ENCODE measurements around the gene ADISSP. TPM values are rescaled to one million over a fixed set of nuclear protein-coding genes. Genes with fewer than 3 reads are reported as not detected.

ADISSP gene
- total RNA-seq, 5 donors from 2014 or later (not counting 1 experiment from before 2014, with no cell fraction given): 16.2 to 28.7 (median 22.6) TPM

GRCh38 chr20:3751305-3751674 lies 16.3 kb downstream of the ADISSP start:
- peaks cover 0 to 18% of the 10 kb centered on the region in 2 donors for H3K27me3 Mint-ChIP-seq
- Histone ChIP-seq H3K4me3 (ENCODE audit: control insufficient read depth in 1 of 2, extremely low read depth in 1 of 2, low read length in 1 of 2) (no peak overlapping the region), H3K27ac (ENCODE audit: low read length) (no peak overlapping the region), H3K27me3 (replicated peaks in 1 of 2; ENCODE audit: control insufficient read depth in 2 of 2, extremely low read depth in 1 of 2, insufficient read depth in 2 of 2, low read length in 1 of 2) (peaks cover 0 to 44% of the 10 kb centered on the region in 2 experiments), H3K4me1 (ENCODE audit: control insufficient read depth in 1 of 2, extremely low read depth in 1 of 2, insufficient read depth in 2 of 2, low read length in 2 of 2) (no peaks in the 10 kb centered on the region), H3K36me3 (ENCODE audit: control insufficient read depth in 2 of 2, extremely low read depth in 1 of 2, insufficient read depth in 1 of 2, low read length in 1 of 2) (peaks cover 4 to 6% of the 10 kb centered on the region in 2 donors), H3K9me3 (no peaks in the 10 kb centered on the region)
- H3K4me3 Mint-ChIP-seq: peak overlapping the region in 2 of 3 donors; percentile 53 to 58
- WGBS (ENCODE audit: insufficient coverage): 93% methylated on average over 20 of the region's 31 CpGs
- H3K9me3 Mint-ChIP-seq: no peaks in the 10 kb centered on the region
- no peak overlapping the region for H3K27ac Mint-ChIP-seq
- POLR2A ChIA-PET: no interaction called here
- CTCF ChIA-PET: interaction anchor here in 1 of 2 donors (1.0 kb wide), 1 partner anchor 69 kb away, joined by 3 read pairs; the partner anchor contains the start of gene AP5S1
- no peak for ATAC-seq (replicated peaks in 1 of 4)
- no peak for DNase-seq
- H3K4me1 Mint-ChIP-seq: peaks cover 6 to 16% (median 14%) of the 10 kb centered on the region in 3 donors
- no peaks in the 10 kb centered on the region for H3K36me3 Mint-ChIP-seq

GRCh38 chr20:3749689-3750531 lies 17.6 kb downstream of the ADISSP start:
- Histone ChIP-seq H3K4me1 (ENCODE audit: control insufficient read depth in 1 of 2, extremely low read depth in 1 of 2, insufficient read depth in 2 of 2, low read length in 2 of 2) (peaks cover 0 to 8% of the 10 kb centered on the region in 2 experiments), H3K4me3 (ENCODE audit: control insufficient read depth in 1 of 2, extremely low read depth in 1 of 2, low read length in 1 of 2) (no peak overlapping the region), H3K27me3 (replicated peaks in 1 of 2; ENCODE audit: control insufficient read depth in 2 of 2, extremely low read depth in 1 of 2, insufficient read depth in 2 of 2, low read length in 1 of 2) (peaks cover 0 to 57% of the 10 kb centered on the region in 2 experiments), H3K27ac (ENCODE audit: low read length) (no peak overlapping the region), H3K9me3 (no peaks in the 10 kb centered on the region), H3K36me3 (ENCODE audit: control insufficient read depth in 2 of 2, extremely low read depth in 1 of 2, insufficient read depth in 1 of 2, low read length in 1 of 2) (no peaks in the 10 kb centered on the region)
- POLR2A ChIA-PET: interaction anchor here in 1 of 2 donors (0.5 to 0.6 kb wide), 4 partner anchors 16 to 179 kb away, joined by 3 to 10 read pairs (median 3); no protein-coding TSS in a partner anchor
- ATAC-seq (replicated peaks in 1 of 4): peak in 1 of 4 experiments; percentile 13
- WGBS (ENCODE audit: insufficient coverage): 69% methylated on average over 61 of the region's 72 CpGs
- H3K9me3 Mint-ChIP-seq: no peaks in the 10 kb centered on the region
- peak overlapping the region in 1 of 3 donors; percentile 53 for H3K4me3 Mint-ChIP-seq
- H3K36me3 Mint-ChIP-seq: no peaks in the 10 kb centered on the region
- H3K27ac Mint-ChIP-seq: no peak overlapping the region
- peaks cover 0 to 23% of the 10 kb centered on the region in 2 donors for H3K27me3 Mint-ChIP-seq
- DNase-seq: peak in 12 of 35 experiments; percentile 12 to 46 (median 18)
- H3K4me1 Mint-ChIP-seq: peaks cover 10 to 22% (median 20%) of the 10 kb centered on the region in 3 donors
- CTCF ChIA-PET: interaction anchor here (1.0 kb wide), 2 partner anchors 71 to 73 kb away, joined by 3 read pairs; partner anchors contain the start of gene AP5S1 (in 1 of the 2)

GRCh38 chr20:3749087-3749688 lies 18.4 kb downstream of the ADISSP start:
- no peak overlapping the region for H3K4me3 Mint-ChIP-seq
- H3K27me3 Mint-ChIP-seq: peaks cover 0 to 24% of the 10 kb centered on the region in 2 donors
- H3K4me1 ChIP-seq (ENCODE audit: control insufficient read depth in 1 of 2, extremely low read depth in 1 of 2, insufficient read depth in 2 of 2, low read length in 2 of 2): peaks cover 0 to 13% of the 10 kb centered on the region in 2 experiments
- 51% methylated on average over 4 of the region's 24 CpGs for WGBS (ENCODE audit: insufficient coverage)
- no peaks in the 10 kb centered on the region for H3K9me3 ChIP-seq
- no peak overlapping the region for H3K27ac ChIP-seq (ENCODE audit: low read length)
- H3K4me1 Mint-ChIP-seq: peaks cover 13 to 29% (median 26%) of the 10 kb centered on the region in 3 donors
- H3K36me3 Mint-ChIP-seq: no peaks in the 10 kb centered on the region
- ATAC-seq (replicated peaks in 1 of 4) (no peak), DNase-seq (no peak)
- no peak overlapping the region for H3K4me3 ChIP-seq (ENCODE audit: control insufficient read depth in 1 of 2, extremely low read depth in 1 of 2, low read length in 1 of 2)
- H3K36me3 ChIP-seq (ENCODE audit: control insufficient read depth in 2 of 2, extremely low read depth in 1 of 2, insufficient read depth in 1 of 2, low read length in 1 of 2): no peaks in the 10 kb centered on the region
- ChIA-PET CTCF (interaction anchor here in 1 of 2 donors (1.0 kb wide), 1 partner anchor 72 kb away, joined by 3 read pairs; no protein-coding TSS in a partner anchor), POLR2A (interaction anchor here in 1 of 2 donors (0.5 kb wide), 1 partner anchor 180 kb away, joined by 3 read pairs; no protein-coding TSS in a partner anchor)
- no peaks in the 10 kb centered on the region for H3K9me3 Mint-ChIP-seq
- peaks cover 0 to 61% of the 10 kb centered on the region in 2 experiments for H3K27me3 ChIP-seq (replicated peaks in 1 of 2; ENCODE audit: control insufficient read depth in 2 of 2, extremely low read depth in 1 of 2, insufficient read depth in 2 of 2, low read length in 1 of 2)
- no peak overlapping the region for H3K27ac Mint-ChIP-seq

GRCh38 chr20:3748073-3748472 lies 19.5 kb downstream of the ADISSP start:
- ATAC-seq (replicated peaks in 1 of 4): no peak
- ChIA-PET CTCF (no interaction called here), POLR2A (no interaction called here)
- no peak overlapping the region for H3K4me3 ChIP-seq (ENCODE audit: control insufficient read depth in 1 of 2, extremely low read depth in 1 of 2, low read length in 1 of 2)
- no peak overlapping the region for H3K27ac Mint-ChIP-seq
- H3K27ac ChIP-seq (ENCODE audit: low read length): no peak overlapping the region
- H3K4me3 Mint-ChIP-seq: no peak overlapping the region
- peaks cover 0 to 24% of the 10 kb centered on the region in 2 donors for H3K27me3 Mint-ChIP-seq
- no peaks in the 10 kb centered on the region for H3K36me3 ChIP-seq (ENCODE audit: control insufficient read depth in 2 of 2, extremely low read depth in 1 of 2, insufficient read depth in 1 of 2, low read length in 1 of 2)
- H3K27me3 ChIP-seq (replicated peaks in 1 of 2; ENCODE audit: control insufficient read depth in 2 of 2, extremely low read depth in 1 of 2, insufficient read depth in 2 of 2, low read length in 1 of 2): peaks cover 0 to 61% of the 10 kb centered on the region in 2 experiments
- no peak for DNase-seq
- no peaks in the 10 kb centered on the region for H3K9me3 ChIP-seq
- H3K4me1 ChIP-seq (ENCODE audit: control insufficient read depth in 1 of 2, extremely low read depth in 1 of 2, insufficient read depth in 2 of 2, low read length in 2 of 2): peaks cover 0 to 13% of the 10 kb centered on the region in 2 experiments
- H3K4me1 Mint-ChIP-seq: peaks cover 12 to 28% (median 24%) of the 10 kb centered on the region in 3 donors
- H3K36me3 Mint-ChIP-seq: no peaks in the 10 kb centered on the region
- no peaks in the 10 kb centered on the region for H3K9me3 Mint-ChIP-seq
- 100% methylated on average over 2 of the region's 16 CpGs for WGBS (ENCODE audit: insufficient coverage)

- Histone ChIP-seq H3K27ac (ENCODE audit: low read length) (no peak overlapping the region), H3K27me3 (replicated peaks in 1 of 2; ENCODE audit: control insufficient read depth in 2 of 2, extremely low read depth in 1 of 2, insufficient read depth in 2 of 2, low read length in 1 of 2) (peaks cover 0 to 58% of the 10 kb centered on the region in 2 experiments), H3K9me3 (no peaks in the 10 kb centered on the region), H3K36me3 (ENCODE audit: control insufficient read depth in 2 of 2, extremely low read depth in 1 of 2, insufficient read depth in 1 of 2, low read length in 1 of 2) (no peaks in the 10 kb centered on the region), H3K4me1 (ENCODE audit: control insufficient read depth in 1 of 2, extremely low read depth in 1 of 2, insufficient read depth in 2 of 2, low read length in 2 of 2) (peaks cover 0 to 13% of the 10 kb centered on the region in 2 experiments), H3K4me3 (ENCODE audit: control insufficient read depth in 1 of 2, extremely low read depth in 1 of 2, low read length in 1 of 2) (no peak overlapping the region)
- Mint-ChIP-seq H3K27ac (peak overlapping the region in 1 of 2 donors; percentile 11), H3K36me3 (no peaks in the 10 kb centered on the region), H3K9me3 (no peaks in the 10 kb centered on the region), H3K4me1 (peaks cover 11 to 23% (median 18%) of the 10 kb centered on the region in 3 donors), H3K4me3 (peak overlapping the region in 1 of 3 donors; percentile 34), H3K27me3 (peaks cover 0 to 24% of the 10 kb centered on the region in 2 donors)
- no CpG with 5 or more reads among the region's 2 CpGs for WGBS (ENCODE audit: insufficient coverage)
- DNase-seq (no peak), ATAC-seq (replicated peaks in 1 of 4) (no peak)
- POLR2A ChIA-PET: no interaction called here
- CTCF ChIA-PET: no interaction called here
Observed at GRCh38 chr20:3747471-3747870, 20.1 kb downstream of the ADISSP start.

- no peaks in the 10 kb centered on the region for H3K36me3 Mint-ChIP-seq
- DNase-seq (no peak), ATAC-seq (replicated peaks in 1 of 4) (no peak)
- ChIA-PET POLR2A (interaction anchor here in 1 of 2 donors (0.6 kb wide), 1 partner anchor 1275 kb away, joined by 4 read pairs; the partner anchor contains the start of gene SNRPB), CTCF (no interaction called here)
- H3K9me3 ChIP-seq: no peaks in the 10 kb centered on the region
- peaks cover 0 to 13% of the 10 kb centered on the region in 2 experiments for H3K4me1 ChIP-seq (ENCODE audit: control insufficient read depth in 1 of 2, extremely low read depth in 1 of 2, insufficient read depth in 2 of 2, low read length in 2 of 2)
- peaks cover 0 to 24% of the 10 kb centered on the region in 2 donors for H3K27me3 Mint-ChIP-seq
- peaks cover 7 to 15% (median 13%) of the 10 kb centered on the region in 3 donors for H3K4me1 Mint-ChIP-seq
- no peak overlapping the region for H3K27ac Mint-ChIP-seq
- no peak overlapping the region for H3K4me3 ChIP-seq (ENCODE audit: control insufficient read depth in 1 of 2, extremely low read depth in 1 of 2, low read length in 1 of 2)
- no peaks in the 10 kb centered on the region for H3K36me3 ChIP-seq (ENCODE audit: control insufficient read depth in 2 of 2, extremely low read depth in 1 of 2, insufficient read depth in 1 of 2, low read length in 1 of 2)
- 100% methylated on average over 2 of the region's 11 CpGs for WGBS (ENCODE audit: insufficient coverage)
- H3K27ac ChIP-seq (ENCODE audit: low read length): no peak overlapping the region
- peak overlapping the region in 1 of 3 donors; percentile 82 for H3K4me3 Mint-ChIP-seq
- no peaks in the 10 kb centered on the region for H3K9me3 Mint-ChIP-seq
- peaks cover 0 to 56% of the 10 kb centered on the region in 2 experiments for H3K27me3 ChIP-seq (replicated peaks in 1 of 2; ENCODE audit: control insufficient read depth in 2 of 2, extremely low read depth in 1 of 2, insufficient read depth in 2 of 2, low read length in 1 of 2)
Observed at GRCh38 chr20:3745686-3746173, 21.8 kb downstream of the ADISSP start.
